Iris pigment epithelial cell (primary cell): ENCODE measurements around the gene DNAJB1.

Source experiments
- DNase-seq: peaks from one replicate; pipeline ENCODE4 v3.0.0-alpha.2; 2011; ENCODE audit warnings: low read depth

The DNAJB1 gene

GRCh38 chr19:14473073-14473977, 44.9 kb downstream of the DNAJB1 start:
- no peak for DNase-seq

GRCh38 chr19:14472202-14472938, 45.8 kb downstream of the DNAJB1 start:
- DNase-seq = peak; percentile 47

DNA sequence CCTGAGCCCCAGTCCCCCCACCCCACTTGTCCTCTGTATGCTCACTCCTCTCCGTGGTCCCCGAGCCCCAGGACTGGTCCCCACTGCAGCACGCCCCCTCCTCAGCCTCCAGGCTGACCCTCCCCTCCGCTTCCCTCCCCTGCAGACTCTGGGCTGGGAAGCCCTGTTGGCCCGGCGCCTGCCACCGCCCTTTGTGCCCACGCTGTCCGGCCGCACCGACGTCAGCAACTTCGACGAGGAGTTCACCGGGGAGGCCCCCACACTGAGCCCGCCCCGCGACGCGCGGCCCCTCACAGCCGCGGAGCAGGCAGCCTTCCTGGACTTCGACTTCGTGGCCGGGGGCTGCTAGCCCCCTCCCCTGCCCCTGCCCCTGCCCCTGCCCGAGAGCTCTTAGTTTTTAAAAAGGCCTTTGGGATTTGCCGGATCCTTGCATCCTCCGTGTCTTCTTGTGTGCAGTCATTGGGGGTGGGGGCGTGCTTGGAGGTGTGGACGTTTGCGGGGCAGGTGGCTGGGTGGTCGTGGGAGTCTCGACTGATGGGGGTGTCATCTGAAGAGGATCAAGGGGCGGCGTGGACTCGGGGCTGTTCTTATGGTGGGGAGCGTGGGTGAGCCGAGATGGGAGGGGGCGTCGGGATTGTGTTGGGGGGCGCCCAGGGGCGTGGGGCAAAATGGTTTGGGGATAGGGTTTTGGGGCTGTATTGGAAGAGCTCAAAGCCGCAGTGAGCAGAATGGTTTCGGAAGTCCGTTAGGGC, 46.6 kb downstream of the DNAJB1 start:
- no peak for DNase-seq

DNA sequence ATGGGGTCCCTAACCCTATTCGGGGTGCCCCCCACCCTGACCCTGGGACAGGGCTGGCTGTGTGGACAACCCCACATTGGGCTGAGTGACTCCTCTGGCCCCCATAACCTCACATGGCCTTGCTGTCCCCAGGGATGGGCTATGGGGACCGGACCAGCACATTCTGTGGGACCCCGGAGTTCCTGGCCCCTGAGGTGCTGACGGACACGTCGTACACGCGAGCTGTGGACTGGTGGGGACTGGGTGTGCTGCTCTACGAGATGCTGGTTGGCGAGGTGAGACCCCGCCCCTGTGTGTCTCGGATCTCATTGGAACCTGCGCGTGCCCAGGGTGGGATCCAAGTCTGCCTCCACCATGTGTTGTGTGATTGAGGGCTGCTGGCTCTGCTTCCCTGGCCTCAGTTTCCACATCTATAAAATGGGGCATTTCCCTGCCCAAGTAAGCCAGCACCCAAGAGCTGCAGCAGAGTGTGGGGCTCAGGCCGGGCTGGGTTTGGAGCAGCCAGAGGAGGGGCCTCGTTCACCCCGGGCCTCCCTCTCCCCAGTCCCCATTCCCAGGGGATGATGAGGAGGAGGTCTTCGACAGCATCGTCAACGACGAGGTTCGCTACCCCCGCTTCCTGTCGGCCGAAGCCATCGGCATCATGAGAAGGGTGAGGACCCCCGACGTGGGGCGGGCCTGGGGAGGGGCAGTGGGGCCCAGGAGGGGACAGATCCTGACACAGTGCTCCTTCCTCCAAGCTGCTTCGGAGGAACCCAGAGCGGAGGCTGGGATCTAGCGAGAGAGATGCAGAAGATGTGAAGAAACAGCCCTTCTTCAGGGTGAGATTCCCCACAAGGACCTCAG, 47.9 kb downstream of the DNAJB1 start:
- DNase-seq = no peak

- no peak for DNase-seq
Measured at GRCh38 chr19:14467816-14468215, 50.4 kb downstream of the DNAJB1 start.

- DNase-seq = no peak
Measured at GRCh38 chr19:14467391-14467790, 50.8 kb downstream of the DNAJB1 start.
